GM21526 (cell line): ENCODE measurements around the gene TICAM2.

ENCODE experiments used
- ATAC-seq: cut with Tn5 transposase; IDR thresholded peaks from one replicate; pipeline ENCODE4 v1.9.1; 2021; ENCODE audit warnings: moderate library complexity; ENCODE audit not compliant: unreplicated experiment, low FRiP score

The TICAM2 gene

DNA sequence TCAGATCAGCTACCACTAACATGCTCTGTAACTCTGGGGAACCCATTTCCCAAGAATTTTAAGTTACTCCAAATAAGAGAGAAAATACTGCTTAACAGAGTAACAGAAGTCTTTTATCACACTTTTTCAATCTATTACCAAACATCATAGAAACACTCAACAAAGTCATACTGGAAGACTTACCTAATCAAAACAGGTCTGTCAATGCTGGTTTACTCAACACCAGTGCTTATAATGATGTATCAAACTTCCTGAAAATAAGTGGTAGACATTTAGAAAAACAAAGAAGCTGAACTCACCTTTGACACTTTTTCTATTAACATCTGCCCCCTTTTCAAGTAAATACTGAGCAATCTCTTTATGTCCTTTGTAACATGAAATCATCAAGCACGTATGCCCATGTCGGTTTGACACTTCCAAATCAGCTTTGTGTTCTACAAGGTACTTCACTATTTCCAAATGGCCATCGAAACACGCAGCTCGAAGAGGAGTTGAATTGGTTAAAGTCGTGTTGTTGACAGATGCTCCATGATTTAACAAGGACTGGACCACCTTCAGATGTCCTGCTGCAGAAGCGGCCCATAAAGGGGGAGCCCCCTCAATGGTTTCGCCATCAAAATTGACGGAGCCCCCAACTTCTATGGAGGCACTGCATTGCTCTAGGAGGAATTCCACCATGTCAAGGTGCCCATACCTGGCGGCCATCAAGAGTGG is 59.5 kb downstream of the TICAM2 start:
- ATAC-seq: no peak

DNA sequence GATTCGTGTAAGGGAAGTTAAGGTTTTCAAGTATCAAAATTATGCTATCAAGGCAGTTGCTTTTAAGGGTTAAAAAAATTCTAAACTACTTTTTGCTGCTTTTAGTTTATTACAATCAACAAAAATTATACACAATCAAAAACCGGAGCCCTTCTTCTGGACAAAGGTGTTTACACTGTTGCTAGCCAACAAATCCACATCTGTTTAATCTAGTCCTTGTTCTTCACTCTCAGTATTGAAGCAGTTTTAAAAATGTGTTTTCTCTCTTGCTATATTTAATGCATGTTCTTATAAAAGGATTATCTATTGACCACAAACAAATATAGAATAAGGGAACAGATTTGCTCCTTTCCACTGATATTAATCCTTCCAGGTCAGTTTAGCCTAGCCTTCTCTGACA is 60.2 kb downstream of the TICAM2 start:
- no peak for ATAC-seq

GRCh38 chr5:115541611-115542010 is 60.7 kb downstream of the TICAM2 start:
- no peak for ATAC-seq

GRCh38 chr5:115535479-115536035 is 66.7 kb downstream of the TICAM2 start:
- no peak for ATAC-seq

DNA sequence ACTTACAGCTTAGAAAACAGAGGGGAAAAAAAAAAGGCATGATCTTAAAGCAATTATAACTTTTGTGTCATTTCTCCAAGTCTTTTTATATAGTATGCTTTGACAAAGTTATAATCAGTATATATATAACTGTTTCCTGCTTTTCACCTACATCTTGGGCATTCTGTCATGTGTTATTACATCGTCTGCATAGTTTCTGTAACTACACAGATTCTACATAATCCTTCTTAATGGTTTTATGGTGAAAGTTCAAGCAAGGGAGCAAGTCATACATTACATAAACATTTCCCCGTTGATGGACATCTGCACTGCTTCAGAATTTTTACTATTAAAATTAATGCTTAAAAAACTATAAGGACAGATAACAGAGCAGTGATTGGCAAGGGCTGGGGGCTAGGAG is 69.8 kb downstream of the TICAM2 start:
- ATAC-seq: no peak

- ATAC-seq: no peak
These were observed 70.4 kb downstream of the TICAM2 start for GRCh38 chr5:115531787-115532367.

DNA sequence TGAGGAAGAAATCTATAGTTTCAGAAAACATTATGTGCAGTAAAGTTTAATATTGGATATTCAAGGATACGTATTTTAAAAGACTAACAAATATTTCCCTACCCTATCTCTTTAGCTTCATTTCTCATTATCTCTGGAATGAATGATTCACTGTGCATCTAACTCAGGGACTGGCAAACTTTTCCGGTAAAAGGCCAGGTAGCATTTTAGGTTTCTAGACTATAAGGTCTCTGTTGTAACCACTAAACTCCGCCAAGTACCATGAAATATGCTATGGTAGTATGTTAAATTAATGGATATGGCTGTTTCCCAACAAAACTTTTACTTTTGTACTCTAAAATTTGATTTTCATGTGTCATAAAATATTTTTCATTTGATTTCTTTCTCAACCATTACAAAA is 70.9 kb downstream of the TICAM2 start:
- ATAC-seq: no peak

- no peak for ATAC-seq
These were observed 71.9 kb downstream of the TICAM2 start for GRCh38 chr5:115530426-115530825.
